Lower leg skin (tissue), 4 donors: ENCODE data around the gene ARMCX2. TPM values are rescaled to one million over a fixed set of nuclear protein-coding genes. Genes with fewer than 3 reads are reported as not detected.

Experiments
- DNase-seq, 2 donors: peaks; one replicate each; pipeline ENCODE4 v3.0.0-alpha.2; 2019; ENCODE audit warnings: low spot score in 2 of 2
- H3K4me3 ChIP-seq: fragments of 200-600 bp; sonication (generic); 2 replicates; pipeline ENCODE4 v1.5.1; 2017; ENCODE audit warnings: mild to moderate bottlenecking, low read depth; ENCODE audit not compliant: poor library complexity, severe bottlenecking
- POLR2A ChIP-seq, 2 donors: fragments of 450-650 bp; IDR thresholded peaks; one replicate each; pipeline ENCODE4 v1.6.1; 2016 to 2017; ENCODE audit warnings: antibody characterized with exemption in 2 of 2, mild to moderate bottlenecking in 1 of 2, moderate library complexity in 1 of 2
- WGBS, 2 donors: methylation state at CpG; one replicate each; pipeline ENCODE4 v1.1.5; 2018; 5-methylcytosine and 5-hydroxymethylcytosine counted together
- intact Hi-C: fragments of 100-400 bp; cut with DNase I; formaldehyde crosslinking; loops from one replicate; pipeline ENCODE4 v1.15.0; 2023; ENCODE audit warnings: low total_unique reads
- total RNA-seq, 4 donors: library from RNA; depleted of rRNA; stranded (reverse); fragments of >200 nt; gene quantifications; one replicate each; pipeline ENCODE4 v1.1.0, GENCODE V29; 2016
- TF ChIP-seq, protein P1 (sequence below), 3 donors: fragments of 450-650 bp; IDR thresholded peaks; one replicate each; pipeline ENCODE4 v1.5.1; 2016; ENCODE audit warnings: antibody characterized with exemption in 3 of 3, mild to moderate bottlenecking in 3 of 3, moderate library complexity in 2 of 3

ARMCX2 gene
- total RNA-seq, result 10 to 100 TPM in 1 of 4 donors, 1 to 10 TPM in 3; 5.4 to 14.1 (median 8.7) TPM

DNA sequence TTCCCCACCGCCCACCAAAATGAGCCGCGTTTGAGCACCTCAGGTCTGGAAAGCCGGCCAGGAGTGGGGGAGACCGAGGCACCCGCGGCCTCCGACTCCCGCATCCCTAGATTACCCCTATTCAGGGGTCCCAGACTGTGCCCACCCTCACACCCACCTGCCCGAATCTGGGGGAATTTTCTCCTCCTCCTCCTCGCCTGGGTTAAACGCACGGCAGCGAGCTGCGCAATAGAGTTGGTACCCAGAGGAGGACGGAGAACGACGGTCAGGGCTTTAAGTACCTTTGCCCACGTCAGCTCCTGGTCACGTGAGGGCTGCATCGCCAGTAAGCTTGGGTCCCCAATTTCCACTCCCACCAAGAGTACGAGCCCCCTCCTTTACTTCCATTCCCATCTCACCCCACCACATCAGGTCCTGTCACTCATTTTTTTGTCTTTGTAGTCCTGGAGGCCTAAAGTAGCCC lies at the start of gene ARMCX2:
Gene ARMCX2 (minus strand): TSS at position 250 of the 463 bp plus-strand sequence. CDS start 2,262 bp downstream, outside the sequence.
- intact Hi-C loops, result no loop called here
- peak in 1 of 2 donors; percentile 85 for DNase-seq
- peak within 1 kb of the TSS; percentile 30 for H3K4me3 ChIP-seq
- 12 to 29% methylated on average over 21 to 22 of the region's 22 CpGs for WGBS, 2 donors
- TF ChIP-seq, protein P1, sequence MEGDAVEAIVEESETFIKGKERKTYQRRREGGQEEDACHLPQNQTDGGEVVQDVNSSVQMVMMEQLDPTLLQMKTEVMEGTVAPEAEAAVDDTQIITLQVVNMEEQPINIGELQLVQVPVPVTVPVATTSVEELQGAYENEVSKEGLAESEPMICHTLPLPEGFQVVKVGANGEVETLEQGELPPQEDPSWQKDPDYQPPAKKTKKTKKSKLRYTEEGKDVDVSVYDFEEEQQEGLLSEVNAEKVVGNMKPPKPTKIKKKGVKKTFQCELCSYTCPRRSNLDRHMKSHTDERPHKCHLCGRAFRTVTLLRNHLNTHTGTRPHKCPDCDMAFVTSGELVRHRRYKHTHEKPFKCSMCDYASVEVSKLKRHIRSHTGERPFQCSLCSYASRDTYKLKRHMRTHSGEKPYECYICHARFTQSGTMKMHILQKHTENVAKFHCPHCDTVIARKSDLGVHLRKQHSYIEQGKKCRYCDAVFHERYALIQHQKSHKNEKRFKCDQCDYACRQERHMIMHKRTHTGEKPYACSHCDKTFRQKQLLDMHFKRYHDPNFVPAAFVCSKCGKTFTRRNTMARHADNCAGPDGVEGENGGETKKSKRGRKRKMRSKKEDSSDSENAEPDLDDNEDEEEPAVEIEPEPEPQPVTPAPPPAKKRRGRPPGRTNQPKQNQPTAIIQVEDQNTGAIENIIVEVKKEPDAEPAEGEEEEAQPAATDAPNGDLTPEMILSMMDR (IDR thresholded peaks at IDR 0.05), result no peak
- TF ChIP-seq POLR2A (IDR thresholded peaks at IDR 0.05), result no peak

DNA sequence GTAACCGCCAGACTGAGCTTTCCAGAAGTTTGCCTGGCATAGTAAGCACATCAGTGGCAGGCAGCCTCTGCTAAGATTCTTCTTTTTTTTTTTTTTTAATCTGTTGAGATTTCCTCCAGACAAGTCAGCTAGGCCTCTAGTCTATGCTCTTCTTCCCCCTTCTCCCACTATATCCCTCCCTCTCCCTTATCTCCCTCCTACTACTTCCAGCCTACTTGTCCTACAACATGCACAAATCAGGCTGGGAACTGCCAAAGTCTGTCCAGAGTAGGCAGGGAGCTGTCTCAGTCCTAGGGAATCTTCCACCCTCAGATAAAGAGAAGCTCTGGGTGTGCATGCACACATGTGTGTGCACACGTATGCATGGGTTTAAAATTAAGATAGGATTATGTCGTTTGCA lies 49.7 kb upstream of the ARMCX2 start:
- TF ChIP-seq, protein P1 (IDR thresholded peaks at IDR 0.05), result no peak
- no peak for TF ChIP-seq POLR2A (IDR thresholded peaks at IDR 0.05)
- 65 to 81% methylated on average over 3 of the region's 3 CpGs for WGBS, 2 donors
- intact Hi-C loops, result no loop called here
- H3K4me3 ChIP-seq, result no peak overlapping the region
- DNase-seq, result no peak

DNA sequence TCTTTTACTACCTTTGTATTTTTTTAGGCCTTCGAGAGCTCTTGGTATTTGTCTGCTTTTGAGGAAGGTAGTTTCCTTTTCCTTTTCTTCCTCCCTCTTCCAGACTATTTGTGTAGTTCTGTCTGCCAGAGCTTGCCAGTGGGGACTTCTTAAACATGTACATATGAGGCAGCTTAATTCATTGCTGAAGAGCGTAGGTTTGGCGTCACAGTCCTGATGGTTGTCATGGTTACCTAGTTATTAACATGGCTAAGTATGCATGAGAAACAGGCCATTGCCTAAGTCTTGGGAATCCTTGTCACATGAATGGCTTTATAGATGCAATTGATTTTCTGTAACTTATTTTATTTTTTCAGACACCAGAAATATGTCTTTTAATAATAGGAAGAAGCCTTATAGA lies 48.5 kb upstream of the ARMCX2 start:
- WGBS, 2 donors, result 39 to 65% methylated on average over 3 of the region's 3 CpGs
- no peak for TF ChIP-seq POLR2A (IDR thresholded peaks at IDR 0.05)
- TF ChIP-seq, protein P1 (IDR thresholded peaks at IDR 0.05), result no peak
- DNase-seq, result no peak

DNA sequence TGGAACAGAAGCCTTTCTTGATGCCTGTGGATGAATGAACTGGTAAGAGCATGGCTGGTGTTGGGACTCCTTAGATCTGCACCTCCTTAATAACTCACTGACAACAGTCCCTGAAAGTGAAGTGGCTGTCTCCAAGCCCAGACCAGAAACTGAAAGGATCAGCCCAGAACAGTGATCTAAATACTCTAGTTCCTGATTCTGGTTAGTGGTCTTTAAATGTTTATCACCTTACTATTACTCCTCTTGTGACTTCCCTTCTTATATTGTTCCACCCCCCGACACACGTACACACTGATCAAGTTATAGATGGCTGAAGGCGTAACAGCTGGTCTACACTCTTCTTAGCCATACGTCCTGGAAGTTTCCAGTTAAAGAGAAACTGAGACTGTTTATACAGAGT lies 33.8 kb upstream of the ARMCX2 start:
- TF ChIP-seq POLR2A (IDR thresholded peaks at IDR 0.05), result no peak
- TF ChIP-seq, protein P1 (IDR thresholded peaks at IDR 0.05), result no peak
- WGBS, 2 donors, result 66 to 69% methylated on average over 4 of the region's 4 CpGs
- no peak overlapping the region for H3K4me3 ChIP-seq
- intact Hi-C loops, result no loop called here
- no peak for DNase-seq

More for the DNA sequence above, 48.5 kb upstream of the ARMCX2 start:
- H3K4me3 ChIP-seq, result no peak overlapping the region
- intact Hi-C loops, result no loop called here

DNA sequence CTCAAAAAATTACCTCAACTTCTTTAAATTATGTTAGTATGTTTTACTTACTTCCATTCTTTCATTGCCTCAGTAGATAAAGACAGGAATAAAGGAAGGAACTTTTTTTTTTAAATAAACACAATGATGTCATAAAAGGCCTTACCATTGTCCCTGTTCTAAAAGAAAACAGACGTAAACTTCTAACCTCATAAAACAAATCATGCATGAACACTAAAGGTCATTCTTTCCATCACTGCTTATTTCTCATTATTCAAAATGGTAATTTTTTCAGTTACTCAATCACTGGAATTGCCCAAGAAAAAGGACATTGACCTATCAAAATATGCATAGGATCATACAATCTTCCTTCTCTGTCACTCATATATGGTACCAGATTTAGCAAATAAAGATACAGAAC lies 32.2 kb upstream of the ARMCX2 start:
- DNase-seq, result no peak
- no peak overlapping the region for H3K4me3 ChIP-seq
- WGBS, 2 donors, result 57 to 62% methylated on average over 1 of the region's 1 CpG
- TF ChIP-seq, protein P1 (IDR thresholded peaks at IDR 0.05), result no peak
- no peak for TF ChIP-seq POLR2A (IDR thresholded peaks at IDR 0.05)
- intact Hi-C loops, result no loop called here

DNA sequence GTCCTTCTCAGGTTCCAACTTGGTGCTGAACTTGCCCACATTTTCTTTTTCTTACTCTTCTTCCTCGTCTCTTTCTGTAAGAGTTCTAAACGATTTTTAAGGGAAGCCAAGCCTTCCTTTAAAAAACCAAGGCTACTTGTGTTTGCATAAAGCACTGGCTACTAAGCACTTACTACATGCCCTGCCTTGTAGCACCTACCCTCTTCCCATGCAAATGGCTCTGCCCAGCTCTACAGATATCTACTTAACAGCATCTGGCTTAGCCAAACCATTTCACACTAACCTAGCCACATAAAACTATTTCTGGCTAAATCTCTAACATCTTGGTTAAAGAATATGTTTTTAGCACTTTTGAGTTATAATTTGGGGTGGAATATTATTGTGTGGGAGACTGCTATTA lies 26.9 kb upstream of the ARMCX2 start:
- WGBS, 2 donors, result 27 to 47% methylated on average over 2 of the region's 2 CpGs
- no peak overlapping the region for H3K4me3 ChIP-seq
- DNase-seq, result no peak
- TF ChIP-seq POLR2A (IDR thresholded peaks at IDR 0.05), result no peak
- TF ChIP-seq, protein P1 (IDR thresholded peaks at IDR 0.05), result no peak
- intact Hi-C loops, result no loop called here
